GM23338 (cell line): ENCODE measurements around the gene LEMD2.

ENCODE experiments used
- CTCF ChIP-seq, 2 experiments: fragments of 200-600 bp in 1 of 2; sonication (generic) in 1 of 2; conservative IDR thresholded peaks; 2 replicates each; pipeline versions ENCODE4 v1.5.1 to v1.6.1; 2016 to 2017; ENCODE audit warnings: antibody characterized with exemption in 2 of 2, low read depth in 2 of 2, mild to moderate bottlenecking in 2 of 2, moderate library complexity in 1 of 2
- EZH2 ChIP-seq: fragments of 200-600 bp; sonication (generic); IDR thresholded peaks from one replicate; pipeline ENCODE4 v1.8.0; 2017; ENCODE audit warnings: antibody characterized with exemption, mild to moderate bottlenecking, low read depth; ENCODE audit not compliant: unreplicated experiment
- EZH2phosphoT487 ChIP-seq: fragments of 200-600 bp; sonication (generic); IDR thresholded peaks from one replicate; pipeline ENCODE4 v1.8.1; 2018; ENCODE audit warnings: antibody characterized with exemption; ENCODE audit not compliant: unreplicated experiment
- JUNB ChIP-seq: IDR thresholded peaks from one replicate; pipeline ENCODE4 v1.6.1; 2016; ENCODE audit warnings: antibody characterized with exemption; ENCODE audit not compliant: unreplicated experiment
- NANOG ChIP-seq: IDR thresholded peaks from 2 replicates; pipeline ENCODE4 v1.6.1; 2016; ENCODE audit warnings: antibody characterized with exemption, borderline replicate concordance
- POLR2AphosphoS5 ChIP-seq: IDR thresholded peaks from 2 replicates; pipeline ENCODE4 v1.6.1; 2016; ENCODE audit warnings: antibody characterized with exemption, low read depth
- ZNF331 ChIP-seq: fragments of 250-450 bp; sonication (Bioruptor Pico); IDR thresholded peaks from 2 replicates; pipeline ENCODE4 v1.5.0; 2020; ENCODE audit warnings: low read depth, mild to moderate bottlenecking, moderate library complexity
- TF ChIP-seq, protein P1 (sequence below): IDR thresholded peaks from one replicate; pipeline ENCODE4 v1.6.1; 2018; ENCODE audit warnings: antibody characterized with exemption; ENCODE audit not compliant: unreplicated experiment

- TF ChIP-seq CTCF (conservative IDR thresholded peaks at IDR 0.05; ENCODE audit: low read depth in 2 of 2): no peak
- TF ChIP-seq POLR2AphosphoS5: no peak
- TF ChIP-seq EZH2phosphoT487: no peak
- TF ChIP-seq EZH2: no peak
- TF ChIP-seq NANOG: no peak
- TF ChIP-seq, protein P1, sequence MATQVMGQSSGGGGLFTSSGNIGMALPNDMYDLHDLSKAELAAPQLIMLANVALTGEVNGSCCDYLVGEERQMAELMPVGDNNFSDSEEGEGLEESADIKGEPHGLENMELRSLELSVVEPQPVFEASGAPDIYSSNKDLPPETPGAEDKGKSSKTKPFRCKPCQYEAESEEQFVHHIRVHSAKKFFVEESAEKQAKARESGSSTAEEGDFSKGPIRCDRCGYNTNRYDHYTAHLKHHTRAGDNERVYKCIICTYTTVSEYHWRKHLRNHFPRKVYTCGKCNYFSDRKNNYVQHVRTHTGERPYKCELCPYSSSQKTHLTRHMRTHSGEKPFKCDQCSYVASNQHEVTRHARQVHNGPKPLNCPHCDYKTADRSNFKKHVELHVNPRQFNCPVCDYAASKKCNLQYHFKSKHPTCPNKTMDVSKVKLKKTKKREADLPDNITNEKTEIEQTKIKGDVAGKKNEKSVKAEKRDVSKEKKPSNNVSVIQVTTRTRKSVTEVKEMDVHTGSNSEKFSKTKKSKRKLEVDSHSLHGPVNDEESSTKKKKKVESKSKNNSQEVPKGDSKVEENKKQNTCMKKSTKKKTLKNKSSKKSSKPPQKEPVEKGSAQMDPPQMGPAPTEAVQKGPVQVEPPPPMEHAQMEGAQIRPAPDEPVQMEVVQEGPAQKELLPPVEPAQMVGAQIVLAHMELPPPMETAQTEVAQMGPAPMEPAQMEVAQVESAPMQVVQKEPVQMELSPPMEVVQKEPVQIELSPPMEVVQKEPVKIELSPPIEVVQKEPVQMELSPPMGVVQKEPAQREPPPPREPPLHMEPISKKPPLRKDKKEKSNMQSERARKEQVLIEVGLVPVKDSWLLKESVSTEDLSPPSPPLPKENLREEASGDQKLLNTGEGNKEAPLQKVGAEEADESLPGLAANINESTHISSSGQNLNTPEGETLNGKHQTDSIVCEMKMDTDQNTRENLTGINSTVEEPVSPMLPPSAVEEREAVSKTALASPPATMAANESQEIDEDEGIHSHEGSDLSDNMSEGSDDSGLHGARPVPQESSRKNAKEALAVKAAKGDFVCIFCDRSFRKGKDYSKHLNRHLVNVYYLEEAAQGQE: no peak
- no peak for TF ChIP-seq ZNF331 (CRISPR knock-in tag)
- no peak for TF ChIP-seq JUNB
Measured at GRCh38 chr6:33742092-33742491, 46.8 kb downstream of the LEMD2 start.
